Loucy (cell line): ENCODE measurements around the gene BNC1.

ENCODE experiments used
- EZH2phosphoT487 ChIP-seq: fragments of 200-600 bp; IDR thresholded peaks from 2 replicates; pipeline ENCODE4 v1.6.1; 2018; ENCODE audit warnings: antibody characterized with exemption, mild to moderate bottlenecking, moderate library complexity, borderline replicate concordance
- TF ChIP-seq, protein P1 (sequence below): fragments of 200-600 bp; sonication (generic); conservative IDR thresholded peaks from 2 replicates; pipeline ENCODE4 v1.5.1; 2014; ENCODE audit warnings: mild to moderate bottlenecking, antibody characterized with exemption, low read length

DNA sequence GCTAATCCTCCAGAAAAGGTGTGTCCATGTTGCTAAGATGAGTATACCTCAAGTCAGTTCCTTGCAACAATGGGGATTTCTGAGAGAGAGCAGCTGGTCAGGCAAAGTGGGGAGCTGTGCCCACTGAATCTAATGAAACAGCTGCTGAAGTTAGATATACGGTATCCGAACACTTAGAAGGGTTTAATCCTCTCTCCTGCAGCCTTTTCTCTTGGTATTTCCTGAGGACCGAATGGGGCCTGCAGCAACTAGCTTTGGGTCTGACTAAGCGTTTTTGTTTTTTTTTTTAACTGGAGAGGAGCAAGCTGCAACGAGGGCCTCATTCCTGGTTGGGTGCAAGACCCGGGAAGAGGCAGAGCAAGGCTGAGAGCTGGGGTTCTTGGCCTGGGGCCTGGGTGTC is 37.6 kb upstream of the BNC1 start:
- TF ChIP-seq, protein P1, sequence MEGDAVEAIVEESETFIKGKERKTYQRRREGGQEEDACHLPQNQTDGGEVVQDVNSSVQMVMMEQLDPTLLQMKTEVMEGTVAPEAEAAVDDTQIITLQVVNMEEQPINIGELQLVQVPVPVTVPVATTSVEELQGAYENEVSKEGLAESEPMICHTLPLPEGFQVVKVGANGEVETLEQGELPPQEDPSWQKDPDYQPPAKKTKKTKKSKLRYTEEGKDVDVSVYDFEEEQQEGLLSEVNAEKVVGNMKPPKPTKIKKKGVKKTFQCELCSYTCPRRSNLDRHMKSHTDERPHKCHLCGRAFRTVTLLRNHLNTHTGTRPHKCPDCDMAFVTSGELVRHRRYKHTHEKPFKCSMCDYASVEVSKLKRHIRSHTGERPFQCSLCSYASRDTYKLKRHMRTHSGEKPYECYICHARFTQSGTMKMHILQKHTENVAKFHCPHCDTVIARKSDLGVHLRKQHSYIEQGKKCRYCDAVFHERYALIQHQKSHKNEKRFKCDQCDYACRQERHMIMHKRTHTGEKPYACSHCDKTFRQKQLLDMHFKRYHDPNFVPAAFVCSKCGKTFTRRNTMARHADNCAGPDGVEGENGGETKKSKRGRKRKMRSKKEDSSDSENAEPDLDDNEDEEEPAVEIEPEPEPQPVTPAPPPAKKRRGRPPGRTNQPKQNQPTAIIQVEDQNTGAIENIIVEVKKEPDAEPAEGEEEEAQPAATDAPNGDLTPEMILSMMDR: no peak
- no peak for TF ChIP-seq EZH2phosphoT487
